AG04450 (cell line): ENCODE results near the gene KMO. TPM values are rescaled to one million over a fixed set of nuclear protein-coding genes. Genes with fewer than 3 reads are reported as not detected.

Experiments used
- CTCF ChIA-PET: fragments of 300-600, 350-600 bp; formaldehyde crosslinking; extraction: SDS; loops from one replicate; lab custom pipeline; 2022; ENCODE audit warnings: antibody characterized with exemption, inconsistent platforms; lab: Charles Lee
- POLR2A ChIA-PET: fragments of 350-600 bp; formaldehyde crosslinking; extraction: SDS; loops from one replicate; lab custom pipeline; 2021; ENCODE audit warnings: antibody characterized with exemption, inconsistent platforms; lab: Yijun Ruan, JAX
- DNase-seq: peaks from one replicate; pipeline ENCODE4 v3.0.0-alpha.2; 2011; ENCODE audit warnings: low read depth, low spot score
- H3K27ac ChIP-seq: one replicate; pipeline ENCODE4 v1.5.1; 2012; ENCODE audit warnings: low read depth, low read length, control low read depth
- H3K27me3 ChIP-seq: one replicate; pipeline ENCODE4 v1.6.0; 2012; ENCODE audit warnings: low read length; ENCODE audit not compliant: control insufficient read depth, insufficient read depth
- H3K4me3 ChIP-seq: 2 replicates; pipeline ENCODE4 v1.5.1; 2011; ENCODE audit warnings: mild to moderate bottlenecking, low read depth, low read length, control low read depth
- H3K9me3 ChIP-seq: 2 replicates; pipeline ENCODE4 v1.5.1; 2012; ENCODE audit warnings: low read length; ENCODE audit not compliant: control insufficient read depth, insufficient read depth
- polyA plus RNA-seq: library from polyadenylated mRNA; depleted of rRNA; stranded (reverse); fragments of >200 nt; gene quantifications from 2 replicates; pipeline ENCODE4 v1.2.3, GENCODE V29; 2011
- TF ChIP-seq, protein P1 (sequence below): IDR thresholded peaks from 2 replicates; pipeline ENCODE4 v1.5.1; 2011; ENCODE audit warnings: low read depth, low read length, control low read depth, inconsistent platforms

Gene KMO
- polyA plus RNA-seq, 1 experiment: 0.07 TPM

DNA sequence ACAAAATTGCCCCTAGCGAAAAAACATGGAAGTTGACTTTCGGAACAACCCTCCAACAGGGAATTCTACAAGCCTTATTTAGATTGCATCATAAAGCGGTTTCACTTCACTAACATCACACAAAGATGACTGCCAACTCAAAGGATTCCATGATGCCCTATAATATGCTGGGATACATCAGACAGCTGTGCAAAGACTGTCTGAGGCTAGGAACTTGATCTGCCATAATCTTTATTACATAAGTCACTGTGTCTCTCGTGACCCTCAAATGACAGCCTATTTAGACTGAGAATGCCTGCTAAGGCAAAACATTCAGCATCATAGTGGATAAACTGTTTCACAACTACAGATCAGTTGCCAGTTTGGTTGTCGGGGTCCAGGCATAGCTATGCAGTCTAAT lies 36.4 kb upstream of the KMO start:
- Histone ChIP-seq H3K27ac (no peak overlapping the region), H3K27me3 (no peaks in the 10 kb centered on the region), H3K4me3 (no peak overlapping the region), H3K9me3 (no peaks in the 10 kb centered on the region)
- DNase-seq: no peak
- ChIA-PET CTCF (interaction anchor here (1.1 to 2.3 kb wide), 2 partner anchors 10 to 503 kb away, joined by 3 to 9 read pairs; partner anchors contain the start of gene MAP1LC3C), POLR2A (no interaction called here)
- TF ChIP-seq, protein P1, sequence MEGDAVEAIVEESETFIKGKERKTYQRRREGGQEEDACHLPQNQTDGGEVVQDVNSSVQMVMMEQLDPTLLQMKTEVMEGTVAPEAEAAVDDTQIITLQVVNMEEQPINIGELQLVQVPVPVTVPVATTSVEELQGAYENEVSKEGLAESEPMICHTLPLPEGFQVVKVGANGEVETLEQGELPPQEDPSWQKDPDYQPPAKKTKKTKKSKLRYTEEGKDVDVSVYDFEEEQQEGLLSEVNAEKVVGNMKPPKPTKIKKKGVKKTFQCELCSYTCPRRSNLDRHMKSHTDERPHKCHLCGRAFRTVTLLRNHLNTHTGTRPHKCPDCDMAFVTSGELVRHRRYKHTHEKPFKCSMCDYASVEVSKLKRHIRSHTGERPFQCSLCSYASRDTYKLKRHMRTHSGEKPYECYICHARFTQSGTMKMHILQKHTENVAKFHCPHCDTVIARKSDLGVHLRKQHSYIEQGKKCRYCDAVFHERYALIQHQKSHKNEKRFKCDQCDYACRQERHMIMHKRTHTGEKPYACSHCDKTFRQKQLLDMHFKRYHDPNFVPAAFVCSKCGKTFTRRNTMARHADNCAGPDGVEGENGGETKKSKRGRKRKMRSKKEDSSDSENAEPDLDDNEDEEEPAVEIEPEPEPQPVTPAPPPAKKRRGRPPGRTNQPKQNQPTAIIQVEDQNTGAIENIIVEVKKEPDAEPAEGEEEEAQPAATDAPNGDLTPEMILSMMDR: no peak

DNA sequence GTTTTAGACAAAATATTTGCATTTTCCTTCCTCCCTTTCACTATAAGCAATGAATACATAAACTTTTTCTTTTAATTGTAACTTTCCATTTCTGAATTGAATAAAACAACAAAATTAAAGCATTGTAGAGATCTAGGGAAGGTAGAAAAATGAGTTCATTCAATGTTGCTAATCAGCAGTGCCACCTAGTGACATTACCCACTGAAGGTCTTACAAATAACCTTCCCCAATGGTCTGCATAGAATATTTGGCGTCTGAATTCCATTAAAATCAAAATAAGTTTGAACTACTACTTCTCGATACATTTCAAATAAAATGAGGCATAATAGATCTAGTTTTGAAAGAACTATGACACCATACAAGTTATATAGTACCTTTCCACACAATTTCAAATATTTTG lies 32.3 kb upstream of the KMO start:
- ChIA-PET POLR2A (interaction anchor here (0.7 kb wide), 1 partner anchor 766 kb away, joined by 9 read pairs; no protein-coding TSS in a partner anchor), CTCF (interaction anchor here (0.8 to 2.6 kb wide), 5 partner anchors 9 to 768 kb away, joined by 3 to 12 read pairs (median 3); no protein-coding TSS in a partner anchor)
- Histone ChIP-seq H3K4me3 (no peak overlapping the region), H3K9me3 (no peaks in the 10 kb centered on the region), H3K27me3 (no peaks in the 10 kb centered on the region), H3K27ac (no peak overlapping the region)
- DNase-seq: peak; percentile 16
- TF ChIP-seq, protein P1: peak; percentile 61

DNA sequence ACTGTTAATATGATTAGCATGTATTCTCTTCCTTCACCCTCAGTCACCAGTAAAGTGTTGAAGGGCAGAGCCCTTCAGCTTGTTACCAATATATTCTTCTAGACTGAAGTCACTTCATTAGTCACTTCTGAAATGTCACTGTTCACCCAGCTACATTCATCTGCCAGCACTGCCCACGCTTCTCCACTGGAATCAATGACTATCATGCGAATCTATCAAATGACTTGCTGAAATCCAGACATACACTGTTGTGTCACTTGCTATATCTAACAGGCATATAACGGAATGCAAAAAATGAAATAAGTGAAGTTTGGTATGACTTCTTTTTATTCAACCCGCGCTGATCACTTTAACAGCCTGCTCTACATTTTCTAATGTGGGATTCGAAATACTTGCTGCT lies 28.7 kb upstream of the KMO start:
- TF ChIP-seq, protein P1: no peak
- no peak for DNase-seq
- Histone ChIP-seq H3K9me3 (no peaks in the 10 kb centered on the region), H3K4me3 (no peak overlapping the region), H3K27ac (no peak overlapping the region), H3K27me3 (no peaks in the 10 kb centered on the region)
- ChIA-PET POLR2A (no interaction called here), CTCF (interaction anchor here (0.9 kb wide), 1 partner anchor 771 kb away, joined by 4 read pairs; no protein-coding TSS in a partner anchor)

DNA sequence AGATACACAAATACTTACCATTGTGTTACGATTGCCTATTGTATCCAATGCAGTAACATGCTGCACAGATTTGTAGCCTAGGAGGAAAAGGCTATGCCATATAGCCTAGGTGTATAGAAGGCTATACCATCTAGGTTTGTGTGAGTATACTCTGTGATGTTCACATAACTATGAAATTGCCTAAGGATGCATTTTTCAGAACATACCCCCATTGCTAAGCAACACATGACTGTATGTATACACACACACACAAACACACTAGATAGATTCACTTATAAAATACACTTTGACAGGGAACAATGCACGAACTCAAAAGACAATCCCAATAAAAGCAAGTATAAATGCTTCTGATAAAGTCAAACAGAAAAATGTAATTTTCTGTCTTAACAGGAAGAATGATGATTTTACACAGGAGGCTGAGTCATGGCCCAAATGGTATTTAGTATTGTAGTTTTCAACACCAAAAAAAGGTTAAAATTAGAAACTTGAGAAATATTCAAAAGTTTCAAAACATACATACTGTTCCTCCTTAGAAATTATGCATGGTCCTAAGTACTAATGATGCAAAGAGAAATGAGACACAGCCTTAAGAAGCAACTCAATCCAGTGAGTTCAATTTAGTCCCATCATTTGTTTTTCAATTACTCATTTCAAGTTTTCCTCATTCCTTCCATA lies 24.9 kb upstream of the KMO start:
- H3K27ac ChIP-seq: no peak overlapping the region
- no peak for DNase-seq
- no peaks in the 10 kb centered on the region for H3K27me3 ChIP-seq
- TF ChIP-seq, protein P1: no peak
- H3K4me3 ChIP-seq: no peak overlapping the region
- no peaks in the 10 kb centered on the region for H3K9me3 ChIP-seq
- ChIA-PET POLR2A (no interaction called here), CTCF (no interaction called here)

DNA sequence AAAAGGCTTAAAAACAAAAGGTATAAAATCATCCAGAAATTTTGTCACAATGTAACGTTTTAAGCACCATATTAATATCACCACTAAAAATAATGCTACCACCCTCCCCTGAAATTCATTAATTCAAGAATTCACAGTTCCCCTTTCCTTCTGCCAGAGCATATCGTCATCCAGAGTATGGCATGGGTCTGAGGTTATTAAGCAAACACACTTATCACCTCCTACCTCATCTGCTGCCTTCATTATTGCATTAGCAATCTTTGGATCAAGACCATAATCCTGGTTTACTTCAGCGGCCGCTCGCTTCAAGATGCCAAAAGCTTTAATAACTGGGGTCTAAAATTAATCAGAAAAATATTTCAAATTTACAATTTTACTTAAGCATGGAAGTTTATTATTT lies 18.8 kb upstream of the KMO start:
- TF ChIP-seq, protein P1: no peak
- no peak overlapping the region for H3K27ac ChIP-seq
- ChIA-PET CTCF (interaction anchor here (0.7 to 1.8 kb wide), 2 partner anchors 28 to 1325 kb away, joined by 5 read pairs; no protein-coding TSS in a partner anchor), POLR2A (no interaction called here)
- no peaks in the 10 kb centered on the region for H3K27me3 ChIP-seq
- H3K9me3 ChIP-seq: no peaks in the 10 kb centered on the region
- no peak overlapping the region for H3K4me3 ChIP-seq
- no peak for DNase-seq
